Stimulated activated CD8-positive, alpha-beta memory T cell treated with anti-CD3 and anti-CD28 coated beads, Interleukin-15, amount 100 ng/mL, for 4 hours (primary cell): ENCODE results near the gene MAP1LC3B2.

Experiments used
- DNase-seq, 2 donors: peaks; one replicate each; pipeline ENCODE4 v3.0.0-alpha.2; 2020; ENCODE audit warnings: low read depth in 2 of 2

The MAP1LC3B2 gene

GRCh38 chr12:116615141-116615861 lies 56.1 kb downstream of the MAP1LC3B2 start:
- DNase-seq: no peak

- no peak for DNase-seq
These were observed 57.5 kb downstream of the MAP1LC3B2 start for GRCh38 chr12:116616536-116617248.

GRCh38 chr12:116619246-116619645 lies 60.1 kb downstream of the MAP1LC3B2 start:
- no peak for DNase-seq

- DNase-seq: no peak
These were observed 60.9 kb downstream of the MAP1LC3B2 start for GRCh38 chr12:116620124-116620491.

GRCh38 chr12:116620492-116621191 lies 61.5 kb downstream of the MAP1LC3B2 start:
- DNase-seq: no peak

- no peak for DNase-seq
These were observed 62.0 kb downstream of the MAP1LC3B2 start for GRCh38 chr12:116621194-116621593.

GRCh38 chr12:116624516-116624915 lies 65.3 kb downstream of the MAP1LC3B2 start:
- DNase-seq: no peak

GRCh38 chr12:116626153-116626552 lies 67.0 kb downstream of the MAP1LC3B2 start:
- DNase-seq: no peak
